GM12872 (cell line): Measurements from ENCODE around the gene GPR137C.

ENCODE experiments used
- CTCF ChIP-seq: IDR thresholded peaks from 3 replicates; pipeline ENCODE4 v1.5.1; 2011; ENCODE audit warnings: low read depth, mild to moderate bottlenecking, low read length, moderate library complexity; ENCODE audit not compliant: insufficient read depth

The GPR137C gene

DNA sequence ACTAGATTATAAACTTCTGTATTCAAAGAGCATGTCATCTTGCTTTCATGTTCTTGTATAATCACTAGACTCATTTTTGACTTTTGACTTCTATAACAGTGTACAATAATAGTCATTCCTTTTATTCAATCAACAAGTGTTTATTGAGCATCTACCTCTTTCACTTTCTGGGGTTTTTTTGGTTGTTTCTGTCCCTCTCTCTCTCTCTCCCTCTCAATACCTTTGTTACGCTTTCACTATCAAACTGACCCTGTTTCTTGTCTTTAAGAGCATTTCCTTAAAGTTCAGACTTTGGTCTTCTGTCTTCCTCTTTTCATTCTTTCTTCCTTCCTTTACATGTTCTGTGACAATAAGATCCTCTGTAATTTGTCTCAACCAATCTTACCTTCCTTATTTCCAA, 49.5 kb downstream of the GPR137C start:
- TF ChIP-seq CTCF, result no peak

DNA sequence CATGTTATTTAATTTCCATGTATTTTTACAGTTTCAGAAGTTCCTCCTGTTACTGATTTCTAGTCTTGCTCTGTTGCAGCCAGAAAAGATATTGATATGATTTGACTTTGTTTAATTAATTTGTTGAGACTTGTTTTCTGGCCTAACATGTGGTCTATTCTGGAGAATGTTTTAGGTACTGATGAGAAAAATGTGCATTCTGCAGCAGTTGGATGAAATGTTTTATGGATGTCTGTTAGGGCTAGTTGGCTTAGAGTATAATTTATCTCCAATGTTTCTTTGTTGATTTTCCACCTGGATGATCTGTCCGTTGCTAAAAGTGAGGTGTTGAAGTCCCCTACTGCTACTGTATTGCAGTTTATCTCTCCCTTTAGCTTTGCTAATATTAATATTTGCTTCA, 54.4 kb downstream of the GPR137C start:
- no peak for TF ChIP-seq CTCF

DNA sequence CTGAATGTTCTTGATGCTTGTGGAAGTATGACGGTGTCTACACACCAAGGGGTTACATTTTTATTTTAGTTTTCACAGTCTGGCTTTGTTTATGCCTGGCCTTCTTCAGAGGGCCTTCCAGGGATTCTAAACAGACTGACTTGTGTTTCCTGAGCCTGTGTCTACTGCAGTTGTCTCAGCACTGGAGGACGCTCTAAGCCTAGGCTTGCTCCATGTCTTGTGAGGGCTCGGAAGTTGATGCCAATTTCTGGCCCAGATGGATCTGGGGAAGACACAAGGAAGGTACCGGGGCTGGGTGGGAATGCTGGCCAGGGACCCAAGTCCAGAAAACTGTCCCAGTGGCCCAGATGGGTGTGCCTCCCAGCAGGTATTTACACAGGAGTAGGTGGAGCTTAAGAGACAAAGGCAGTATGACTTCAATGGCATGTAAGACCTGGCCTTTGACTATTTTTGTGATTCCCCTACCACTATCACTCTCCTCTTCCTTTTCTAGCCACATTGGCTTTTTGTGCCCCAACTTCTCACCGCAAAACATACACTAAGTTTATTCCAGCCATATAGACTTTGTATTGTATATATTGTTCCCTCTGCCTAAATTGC, 56.9 kb downstream of the GPR137C start:
- no peak for TF ChIP-seq CTCF

DNA sequence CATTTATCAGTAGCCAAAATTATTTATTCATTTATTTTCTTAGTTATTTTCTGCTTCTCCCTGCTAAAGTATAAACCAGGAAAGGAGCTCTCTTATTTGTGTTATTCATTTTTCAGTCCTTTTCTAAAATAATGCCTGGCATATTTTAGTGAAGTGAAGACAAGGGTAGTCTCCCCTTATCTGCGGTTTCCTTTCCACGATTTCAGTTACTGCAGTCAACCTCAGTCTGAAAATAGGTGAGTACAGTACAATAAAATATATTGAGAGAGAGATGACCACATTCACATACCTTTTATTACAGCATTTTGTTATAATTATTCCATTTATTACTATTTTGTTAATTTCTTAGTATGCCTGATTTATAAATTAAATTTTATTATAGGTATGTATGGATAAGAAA, 57.6 kb downstream of the GPR137C start:
- TF ChIP-seq CTCF, result no peak

DNA sequence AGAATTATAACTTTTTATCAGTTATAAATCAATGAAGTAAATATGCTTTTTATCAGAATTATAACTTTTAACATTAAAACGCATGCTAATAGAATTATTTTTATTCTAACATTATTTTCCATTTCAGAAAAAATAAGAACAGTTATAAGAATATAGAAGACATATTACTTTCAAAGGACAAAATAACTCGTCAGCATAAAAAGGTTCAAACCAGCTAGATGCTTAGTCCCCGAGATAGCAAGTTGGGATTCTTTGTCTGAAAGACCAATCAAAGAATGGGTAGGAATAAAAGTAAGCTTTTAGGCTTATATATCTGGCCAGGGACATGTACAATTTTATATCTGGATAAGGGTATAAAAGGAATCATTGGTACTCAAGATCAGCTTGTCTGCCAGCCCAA, 66.0 kb downstream of the GPR137C start:
- TF ChIP-seq CTCF, result no peak

DNA sequence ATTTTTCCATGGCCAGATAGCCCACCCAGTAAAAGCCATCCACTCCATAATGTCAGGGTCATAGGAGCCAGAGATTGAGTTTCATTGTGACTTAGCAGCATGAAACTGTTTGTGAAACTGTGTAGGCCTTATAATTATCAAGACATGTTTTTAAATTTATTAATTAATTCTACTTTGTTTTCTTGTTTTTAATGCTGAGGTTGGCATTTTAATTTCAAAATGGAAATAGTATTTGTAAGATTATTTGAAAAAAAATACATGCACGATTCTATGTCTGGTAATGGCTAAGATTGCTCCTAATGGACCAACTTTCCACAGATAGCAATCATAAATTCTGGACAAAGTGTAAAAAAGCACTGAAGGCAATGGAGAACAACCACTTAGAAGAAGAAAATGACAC, 67.1 kb downstream of the GPR137C start:
- no peak for TF ChIP-seq CTCF

GRCh38 chr14:52640137-52640536, 87.5 kb downstream of the GPR137C start:
- no peak for TF ChIP-seq CTCF
